Vagina (tissue), 2 donors: ENCODE results near the gene SEMA3D.

Source experiments
- POLR2A ChIP-seq, 2 donors: fragments of 450-650 bp; IDR thresholded peaks; one replicate each; pipeline ENCODE4 v1.6.1; 2017; ENCODE audit warnings: antibody characterized with exemption in 2 of 2, mild to moderate bottlenecking in 2 of 2, moderate library complexity in 2 of 2
- TF ChIP-seq, protein P1 (sequence below), 3 experiments: fragments of 450-650 bp in 2 of 3; fragments of 200-600 bp in 1 of 3; sonication (generic) in 1 of 3; IDR thresholded peaks; one replicate each; pipeline ENCODE4 v1.5.1; 2017 to 2019; ENCODE audit warnings: antibody characterized with exemption in 3 of 3, mild to moderate bottlenecking in 2 of 3, moderate library complexity in 2 of 3

DNA sequence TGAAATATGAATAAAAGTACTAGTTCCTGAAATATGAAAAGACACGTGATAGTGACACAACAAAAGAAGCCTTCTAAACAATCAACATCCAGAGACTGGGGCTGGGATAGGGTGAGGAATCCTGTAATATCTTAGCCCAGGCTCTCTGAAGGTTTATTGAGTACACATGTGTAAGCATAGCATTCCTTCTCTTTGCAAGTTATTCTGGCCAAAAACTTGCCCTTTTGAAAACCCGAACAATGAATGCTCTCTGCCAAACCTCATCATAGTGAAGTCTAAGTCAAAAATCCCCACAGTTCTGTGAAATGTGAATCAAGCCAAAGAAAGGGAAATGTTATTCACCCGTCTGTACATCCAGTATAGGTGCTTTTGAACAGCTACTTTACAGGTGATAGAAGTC lies 11.6 kb downstream of the SEMA3D start:
- no peak for TF ChIP-seq POLR2A (IDR thresholded peaks at IDR 0.05)
- TF ChIP-seq, protein P1, sequence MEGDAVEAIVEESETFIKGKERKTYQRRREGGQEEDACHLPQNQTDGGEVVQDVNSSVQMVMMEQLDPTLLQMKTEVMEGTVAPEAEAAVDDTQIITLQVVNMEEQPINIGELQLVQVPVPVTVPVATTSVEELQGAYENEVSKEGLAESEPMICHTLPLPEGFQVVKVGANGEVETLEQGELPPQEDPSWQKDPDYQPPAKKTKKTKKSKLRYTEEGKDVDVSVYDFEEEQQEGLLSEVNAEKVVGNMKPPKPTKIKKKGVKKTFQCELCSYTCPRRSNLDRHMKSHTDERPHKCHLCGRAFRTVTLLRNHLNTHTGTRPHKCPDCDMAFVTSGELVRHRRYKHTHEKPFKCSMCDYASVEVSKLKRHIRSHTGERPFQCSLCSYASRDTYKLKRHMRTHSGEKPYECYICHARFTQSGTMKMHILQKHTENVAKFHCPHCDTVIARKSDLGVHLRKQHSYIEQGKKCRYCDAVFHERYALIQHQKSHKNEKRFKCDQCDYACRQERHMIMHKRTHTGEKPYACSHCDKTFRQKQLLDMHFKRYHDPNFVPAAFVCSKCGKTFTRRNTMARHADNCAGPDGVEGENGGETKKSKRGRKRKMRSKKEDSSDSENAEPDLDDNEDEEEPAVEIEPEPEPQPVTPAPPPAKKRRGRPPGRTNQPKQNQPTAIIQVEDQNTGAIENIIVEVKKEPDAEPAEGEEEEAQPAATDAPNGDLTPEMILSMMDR (IDR thresholded peaks at IDR 0.05) = no peak
